GM12873 (cell line): Measurements from ENCODE around the gene MTRF1.

Experiments used
- TF ChIP-seq, protein P1 (sequence below): IDR thresholded peaks from 2 replicates; pipeline ENCODE4 v1.5.1; 2012; ENCODE audit warnings: low read depth, mild to moderate bottlenecking, moderate library complexity, low read length, control low read depth; ENCODE audit not compliant: insufficient read depth; ENCODE audit errors: missing control alignments

Gene MTRF1

DNA sequence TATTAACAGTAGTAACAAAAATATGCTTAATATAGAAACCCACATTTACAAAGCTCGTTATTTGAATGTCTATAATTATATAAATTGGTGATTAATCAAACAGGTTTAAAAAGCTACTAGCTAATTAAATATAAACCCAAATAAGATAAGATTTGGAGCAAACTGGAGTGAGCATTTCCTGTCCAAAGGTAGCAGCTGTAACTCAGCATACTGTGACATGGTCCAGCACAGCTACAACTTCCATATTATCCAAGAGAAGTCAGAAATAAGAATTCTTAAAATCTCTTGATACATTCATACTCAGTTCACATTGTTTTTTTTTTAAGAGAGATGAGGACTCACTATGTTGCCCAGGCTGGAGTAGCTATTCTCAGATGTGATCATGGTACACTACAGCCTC is 8.5 kb downstream of the MTRF1 start:
- TF ChIP-seq, protein P1, sequence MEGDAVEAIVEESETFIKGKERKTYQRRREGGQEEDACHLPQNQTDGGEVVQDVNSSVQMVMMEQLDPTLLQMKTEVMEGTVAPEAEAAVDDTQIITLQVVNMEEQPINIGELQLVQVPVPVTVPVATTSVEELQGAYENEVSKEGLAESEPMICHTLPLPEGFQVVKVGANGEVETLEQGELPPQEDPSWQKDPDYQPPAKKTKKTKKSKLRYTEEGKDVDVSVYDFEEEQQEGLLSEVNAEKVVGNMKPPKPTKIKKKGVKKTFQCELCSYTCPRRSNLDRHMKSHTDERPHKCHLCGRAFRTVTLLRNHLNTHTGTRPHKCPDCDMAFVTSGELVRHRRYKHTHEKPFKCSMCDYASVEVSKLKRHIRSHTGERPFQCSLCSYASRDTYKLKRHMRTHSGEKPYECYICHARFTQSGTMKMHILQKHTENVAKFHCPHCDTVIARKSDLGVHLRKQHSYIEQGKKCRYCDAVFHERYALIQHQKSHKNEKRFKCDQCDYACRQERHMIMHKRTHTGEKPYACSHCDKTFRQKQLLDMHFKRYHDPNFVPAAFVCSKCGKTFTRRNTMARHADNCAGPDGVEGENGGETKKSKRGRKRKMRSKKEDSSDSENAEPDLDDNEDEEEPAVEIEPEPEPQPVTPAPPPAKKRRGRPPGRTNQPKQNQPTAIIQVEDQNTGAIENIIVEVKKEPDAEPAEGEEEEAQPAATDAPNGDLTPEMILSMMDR, result no peak

DNA sequence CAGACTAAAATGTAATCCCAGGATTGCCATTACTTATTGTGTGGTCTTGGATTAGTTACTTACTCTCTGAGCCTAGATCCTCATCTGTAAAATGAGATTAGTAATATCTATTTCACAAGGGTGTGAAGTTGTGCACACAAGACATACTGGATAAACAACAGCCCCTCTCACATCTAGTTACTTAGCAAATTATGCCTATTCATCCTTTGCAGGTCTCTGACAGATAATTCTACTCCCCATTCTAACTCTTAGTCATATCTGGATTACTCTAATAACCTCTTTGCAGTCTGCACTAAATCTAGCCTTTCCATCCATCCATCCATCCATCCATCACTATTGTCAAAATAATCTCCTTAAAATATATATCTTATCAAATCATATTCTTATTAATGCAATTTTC is 12.4 kb downstream of the MTRF1 start:
- TF ChIP-seq, protein P1, result no peak

DNA sequence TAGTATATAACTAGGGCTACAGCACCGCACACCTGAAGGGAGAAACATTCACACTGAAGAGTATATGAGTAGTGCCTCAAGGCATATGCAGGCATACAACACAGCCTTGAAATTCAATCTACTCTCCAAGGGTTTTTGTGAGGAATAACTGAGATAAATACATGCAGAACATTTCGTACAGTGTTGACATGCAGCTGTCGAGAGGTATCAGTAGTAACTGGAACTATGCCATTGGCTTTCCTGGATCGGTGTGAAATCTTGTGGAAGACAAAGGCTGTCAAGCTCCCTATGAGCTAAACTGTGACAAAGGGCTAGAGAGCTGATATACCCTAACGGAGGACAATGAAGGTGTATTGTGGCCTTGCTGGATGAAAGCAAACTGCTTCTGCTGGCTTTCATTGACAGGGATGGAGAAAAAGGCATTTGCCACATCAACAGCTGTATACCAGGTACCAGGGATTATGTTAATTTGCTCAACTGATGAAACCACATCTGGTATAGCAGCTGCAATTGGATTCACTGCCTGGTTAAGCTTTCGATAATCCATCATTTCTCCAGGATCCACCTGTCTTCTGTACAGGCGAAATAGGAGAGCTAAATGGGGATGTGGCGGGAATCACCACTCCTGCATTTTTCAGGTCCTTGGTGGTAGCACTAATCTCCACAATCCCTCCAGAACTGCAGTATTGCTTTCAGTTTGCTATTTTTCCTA is 16.3 kb downstream of the MTRF1 start:
- TF ChIP-seq, protein P1, result no peak

DNA sequence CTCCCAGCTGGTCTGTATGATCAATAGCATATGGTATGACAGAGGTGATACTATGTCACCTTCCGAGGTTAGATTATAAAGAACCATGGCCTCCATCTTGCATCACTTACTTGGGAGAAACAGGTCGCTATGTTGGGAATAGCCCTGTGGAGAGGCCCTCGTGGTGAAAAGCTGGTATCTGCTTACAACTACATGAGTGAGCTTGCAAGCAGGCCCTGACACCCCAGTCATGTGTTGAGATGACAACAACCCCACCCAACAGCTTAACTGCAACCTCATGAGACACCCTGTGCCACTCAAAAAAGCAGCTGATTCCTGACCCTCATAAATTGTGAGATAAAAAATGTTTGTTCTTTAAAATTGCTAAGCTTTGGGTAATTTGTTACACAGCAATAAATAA is 18.8 kb downstream of the MTRF1 start:
- TF ChIP-seq, protein P1, result no peak

DNA sequence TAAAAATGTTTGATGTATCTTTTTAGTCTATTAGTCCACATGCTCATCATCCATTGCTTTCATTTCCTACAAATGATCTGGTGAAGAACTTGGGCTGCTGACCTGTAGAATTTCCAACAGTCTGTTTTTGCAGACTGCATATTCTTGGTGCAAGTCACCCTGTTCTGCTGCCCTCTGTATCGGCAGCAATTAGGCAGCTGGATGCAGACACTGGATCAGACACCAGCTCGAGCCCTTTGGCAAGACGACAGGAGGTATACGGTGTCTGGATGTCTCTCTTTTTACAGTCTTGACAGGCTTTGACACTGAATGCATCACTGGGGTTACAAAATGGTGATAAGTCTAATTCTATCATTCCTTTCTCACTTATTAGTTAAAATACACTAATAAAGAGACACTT is 21.8 kb downstream of the MTRF1 start:
- TF ChIP-seq, protein P1, result no peak

DNA sequence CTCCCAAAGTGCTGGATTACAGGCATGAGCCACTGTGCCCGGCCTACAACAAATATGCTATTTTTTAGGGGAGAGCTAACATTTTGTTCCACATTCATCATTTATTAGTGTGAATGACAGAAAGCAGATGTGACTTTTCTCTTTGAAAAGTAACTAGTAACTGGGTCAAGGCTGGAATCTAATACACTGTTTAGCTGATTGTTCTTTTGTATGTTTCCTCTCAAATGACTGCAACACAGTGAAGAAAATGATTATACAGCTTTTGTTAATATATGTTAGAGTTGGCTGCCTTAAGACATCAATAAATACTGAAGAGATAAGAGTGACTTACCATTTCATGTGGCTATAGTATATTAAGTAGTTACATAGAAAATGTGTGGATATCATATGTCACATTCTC is 27.0 kb downstream of the MTRF1 start:
- TF ChIP-seq, protein P1, result no peak

DNA sequence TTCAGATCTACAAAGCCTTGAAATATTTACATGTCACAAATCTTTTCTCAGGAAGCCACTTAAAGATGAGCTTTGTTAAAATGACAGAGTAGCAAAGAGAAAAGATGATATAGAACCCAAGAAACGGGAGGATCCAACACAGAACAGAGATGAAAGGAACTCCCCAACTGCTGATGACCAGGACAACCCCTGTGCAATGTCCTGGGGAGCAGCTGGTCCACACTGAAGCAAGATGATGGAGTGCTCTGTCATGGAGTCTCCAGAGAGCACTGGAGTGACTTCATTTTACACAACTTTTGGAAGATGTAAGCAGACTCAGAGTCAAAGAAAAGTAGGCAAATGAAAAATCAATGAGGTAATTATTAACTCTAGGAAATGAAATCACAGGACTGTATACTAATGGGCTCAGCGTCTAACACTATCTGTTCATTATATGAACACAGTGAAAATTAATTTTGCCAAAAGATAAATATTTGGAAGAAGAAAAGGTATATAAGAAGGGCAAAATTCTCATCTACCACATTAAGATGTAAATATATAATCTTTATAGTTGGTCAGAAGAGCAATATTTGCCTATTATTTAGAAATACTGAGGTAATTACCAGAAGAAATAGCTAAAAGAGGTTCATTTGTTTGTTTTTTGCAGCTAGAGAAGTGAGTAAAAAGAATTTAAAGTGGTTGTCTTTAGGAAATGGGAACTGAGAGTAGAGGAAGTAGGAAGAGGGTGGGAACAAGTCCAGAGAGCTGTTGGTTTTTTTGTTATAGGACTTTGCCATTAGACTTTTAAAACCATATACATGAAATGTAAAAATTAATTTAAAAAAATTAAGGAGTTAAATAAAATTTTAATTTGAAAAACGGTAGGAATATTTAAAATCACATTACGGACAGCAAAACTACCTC is 30.5 kb downstream of the MTRF1 start:
- TF ChIP-seq, protein P1, result no peak
